ENCODE measurements around the gene COL4A2.

GRCh38 chr13:110480161-110480560 lies 173.1 kb downstream of the COL4A2 start:
- TF ChIP-seq, protein P1, sequence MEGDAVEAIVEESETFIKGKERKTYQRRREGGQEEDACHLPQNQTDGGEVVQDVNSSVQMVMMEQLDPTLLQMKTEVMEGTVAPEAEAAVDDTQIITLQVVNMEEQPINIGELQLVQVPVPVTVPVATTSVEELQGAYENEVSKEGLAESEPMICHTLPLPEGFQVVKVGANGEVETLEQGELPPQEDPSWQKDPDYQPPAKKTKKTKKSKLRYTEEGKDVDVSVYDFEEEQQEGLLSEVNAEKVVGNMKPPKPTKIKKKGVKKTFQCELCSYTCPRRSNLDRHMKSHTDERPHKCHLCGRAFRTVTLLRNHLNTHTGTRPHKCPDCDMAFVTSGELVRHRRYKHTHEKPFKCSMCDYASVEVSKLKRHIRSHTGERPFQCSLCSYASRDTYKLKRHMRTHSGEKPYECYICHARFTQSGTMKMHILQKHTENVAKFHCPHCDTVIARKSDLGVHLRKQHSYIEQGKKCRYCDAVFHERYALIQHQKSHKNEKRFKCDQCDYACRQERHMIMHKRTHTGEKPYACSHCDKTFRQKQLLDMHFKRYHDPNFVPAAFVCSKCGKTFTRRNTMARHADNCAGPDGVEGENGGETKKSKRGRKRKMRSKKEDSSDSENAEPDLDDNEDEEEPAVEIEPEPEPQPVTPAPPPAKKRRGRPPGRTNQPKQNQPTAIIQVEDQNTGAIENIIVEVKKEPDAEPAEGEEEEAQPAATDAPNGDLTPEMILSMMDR (IDR thresholded peaks at IDR 0.05): no peak
- TF ChIP-seq EP300 (IDR thresholded peaks at IDR 0.05) (no peak), CHD2 (IDR thresholded peaks at IDR 0.05; ENCODE audit: low read length, partially characterized antibody) (no peak)
- TF ChIP-seq, protein P2, sequence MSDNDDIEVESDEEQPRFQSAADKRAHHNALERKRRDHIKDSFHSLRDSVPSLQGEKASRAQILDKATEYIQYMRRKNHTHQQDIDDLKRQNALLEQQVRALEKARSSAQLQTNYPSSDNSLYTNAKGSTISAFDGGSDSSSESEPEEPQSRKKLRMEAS (IDR thresholded peaks at IDR 0.05): no peak
